ENCODE measurements around the gene ZFP42.

GRCh38 chr4:187983746-187984145 is 11.8 kb upstream of the ZFP42 start:
- no peak for TF ChIP-seq CTCF (IDR thresholded peaks at IDR 0.05; ENCODE audit: low read depth, low read length, poor library complexity, severe bottlenecking)
- TF ChIP-seq EZH2phosphoT487 (IDR thresholded peaks at IDR 0.05; ENCODE audit: borderline replicate concordance, low read length), result no peak
